ENCODE data around the gene ARHGEF6. TPM values are rescaled to one million over a fixed set of nuclear protein-coding genes. Genes with fewer than 3 reads are reported as not detected.

ARHGEF6 gene
- total and polyA plus RNA-seq, 10 donors: 13.1 to 70.1 (median 55.8) TPM

DNA sequence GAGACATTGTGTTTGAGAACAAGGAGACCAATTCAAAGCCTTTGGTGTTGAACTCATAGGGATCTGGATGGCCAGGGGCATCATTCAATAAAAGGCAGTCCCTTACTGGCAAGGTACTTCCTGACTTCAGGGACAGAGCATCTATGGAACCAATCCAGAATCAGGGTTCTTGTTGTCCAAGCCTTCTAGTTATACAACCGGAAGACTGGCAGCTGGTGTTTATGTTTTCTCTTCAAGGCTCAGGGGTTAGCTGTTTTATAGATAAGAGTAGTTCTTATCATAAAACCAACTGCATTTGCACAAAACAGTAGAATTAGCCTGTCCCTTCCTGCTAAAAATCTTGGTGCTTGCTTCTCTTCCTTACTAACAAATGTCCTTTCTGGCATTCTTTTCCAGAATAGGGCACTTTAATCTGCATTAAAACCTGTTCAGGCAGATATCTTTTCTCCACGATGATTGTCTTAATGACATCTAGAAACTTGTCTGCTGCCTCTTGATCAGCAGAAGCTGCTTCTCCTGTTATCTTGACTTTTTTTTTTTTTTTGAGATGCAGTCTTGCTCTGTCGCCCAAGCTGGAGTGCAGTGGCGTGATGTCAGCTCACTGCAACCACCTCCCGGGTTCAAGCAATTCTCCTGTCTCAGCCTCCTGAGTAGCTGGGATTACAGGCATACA, 38.4 kb upstream of the ARHGEF6 start:
- intact Hi-C loops (cut with DNase I; ENCODE audit: low total_unique reads): no loop called here
- H3K27ac ChIP-seq: peak overlapping the region in 2 of 8 donors; percentile 42 to 43
- H3K4me3 ChIP-seq: no peak overlapping the region
- H3K27me3 ChIP-seq (replicated peaks in 1 of 7): no peaks in the 10 kb centered on the region
- TF ChIP-seq, protein P1, sequence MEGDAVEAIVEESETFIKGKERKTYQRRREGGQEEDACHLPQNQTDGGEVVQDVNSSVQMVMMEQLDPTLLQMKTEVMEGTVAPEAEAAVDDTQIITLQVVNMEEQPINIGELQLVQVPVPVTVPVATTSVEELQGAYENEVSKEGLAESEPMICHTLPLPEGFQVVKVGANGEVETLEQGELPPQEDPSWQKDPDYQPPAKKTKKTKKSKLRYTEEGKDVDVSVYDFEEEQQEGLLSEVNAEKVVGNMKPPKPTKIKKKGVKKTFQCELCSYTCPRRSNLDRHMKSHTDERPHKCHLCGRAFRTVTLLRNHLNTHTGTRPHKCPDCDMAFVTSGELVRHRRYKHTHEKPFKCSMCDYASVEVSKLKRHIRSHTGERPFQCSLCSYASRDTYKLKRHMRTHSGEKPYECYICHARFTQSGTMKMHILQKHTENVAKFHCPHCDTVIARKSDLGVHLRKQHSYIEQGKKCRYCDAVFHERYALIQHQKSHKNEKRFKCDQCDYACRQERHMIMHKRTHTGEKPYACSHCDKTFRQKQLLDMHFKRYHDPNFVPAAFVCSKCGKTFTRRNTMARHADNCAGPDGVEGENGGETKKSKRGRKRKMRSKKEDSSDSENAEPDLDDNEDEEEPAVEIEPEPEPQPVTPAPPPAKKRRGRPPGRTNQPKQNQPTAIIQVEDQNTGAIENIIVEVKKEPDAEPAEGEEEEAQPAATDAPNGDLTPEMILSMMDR (IDR thresholded peaks at IDR 0.05 in 8 of 11, conservative IDR thresholded peaks at IDR 0.05 in 3 of 11): no peak
- TF ChIP-seq POLR2A (IDR thresholded peaks at IDR 0.05): no peak
- WGBS, 5 donors: 69 to 85% (median 75%) methylated on average over 5 of the region's 5 CpGs
- no peak for DNase-seq
- no peaks in the 10 kb centered on the region for H3K9me3 ChIP-seq
- no peaks in the 10 kb centered on the region for H3K4me1 ChIP-seq
- H3K36me3 ChIP-seq: no peaks in the 10 kb centered on the region

DNA sequence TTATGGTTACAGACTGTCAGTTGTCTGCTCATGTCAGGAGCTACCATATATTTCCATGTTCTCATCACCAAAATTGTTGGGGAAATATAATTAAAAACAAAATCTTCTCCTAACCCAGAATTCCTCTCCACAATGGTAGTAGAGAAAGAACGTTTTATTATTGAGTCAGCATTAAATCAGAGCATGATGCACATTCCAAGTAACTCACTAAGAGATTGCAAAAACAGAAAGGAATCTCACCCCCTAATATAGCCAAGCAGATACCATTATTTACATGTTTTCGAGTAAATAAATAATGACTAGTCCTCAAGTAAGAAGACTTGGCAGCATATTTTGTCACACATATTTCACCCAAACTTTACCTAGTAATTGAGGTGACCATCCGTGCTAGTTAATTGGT, 36.2 kb upstream of the ARHGEF6 start:
- Histone ChIP-seq H3K4me1 (no peaks in the 10 kb centered on the region), H3K9me3 (no peaks in the 10 kb centered on the region), H3K4me3 (no peak overlapping the region), H3K27ac (no peak overlapping the region), H3K36me3 (no peaks in the 10 kb centered on the region), H3K27me3 (replicated peaks in 1 of 7) (no peaks in the 10 kb centered on the region)
- intact Hi-C loops (cut with DNase I; ENCODE audit: low total_unique reads): no loop called here
- no peak for DNase-seq
- 72 to 92% (median 80%) methylated on average over 3 of the region's 3 CpGs for WGBS, 5 donors
- TF ChIP-seq POLR2AphosphoS5 (IDR thresholded peaks at IDR 0.05) (no peak), POLR2A (IDR thresholded peaks at IDR 0.05) (no peak)
- TF ChIP-seq, protein P1 (IDR thresholded peaks at IDR 0.05 in 8 of 11, conservative IDR thresholded peaks at IDR 0.05 in 3 of 11): no peak

DNA sequence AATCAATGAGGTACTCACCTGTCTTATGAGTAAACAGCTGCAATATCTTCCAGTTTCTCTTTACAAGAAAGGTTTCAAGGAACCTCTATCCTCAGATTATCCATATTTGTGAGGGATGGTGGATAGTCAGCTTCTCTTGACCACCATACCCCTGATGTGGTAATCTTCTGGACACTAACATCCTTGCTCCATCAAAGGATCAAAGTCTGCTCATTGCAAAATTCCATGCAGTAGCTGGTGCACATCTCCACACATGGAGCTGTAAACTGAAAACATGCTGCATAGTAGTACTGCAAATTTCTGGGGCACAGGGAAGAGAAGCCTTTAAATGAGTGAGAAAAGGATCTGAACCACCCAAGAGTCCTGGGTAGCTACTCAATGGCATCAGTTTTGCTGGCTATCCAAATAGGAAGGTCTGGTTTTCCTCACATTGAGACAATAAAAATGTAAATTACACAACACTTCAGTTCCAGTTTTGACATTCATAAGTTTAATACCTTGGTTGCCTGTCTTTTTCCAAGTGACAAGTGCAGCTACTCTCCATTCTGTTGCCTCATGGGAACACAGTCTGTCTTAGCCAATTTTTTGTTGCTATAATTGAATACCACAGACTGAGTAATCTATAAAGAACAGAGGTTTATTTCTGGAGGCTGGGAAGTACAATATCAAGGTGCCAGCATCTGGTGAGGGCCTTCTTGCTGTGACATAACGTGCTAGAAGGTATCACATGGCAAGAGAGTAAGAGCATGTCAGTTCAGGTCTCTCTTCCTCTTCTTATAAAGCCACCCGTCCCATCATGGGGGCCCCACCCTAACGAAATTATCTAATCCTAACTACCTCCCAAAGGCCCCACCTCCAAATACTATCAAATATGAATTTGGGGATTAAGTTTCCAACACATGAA, 34.4 kb upstream of the ARHGEF6 start:
- no peak for TF ChIP-seq POLR2AphosphoS5 (IDR thresholded peaks at IDR 0.05)
- TF ChIP-seq POLR2A (IDR thresholded peaks at IDR 0.05): no peak
- TF ChIP-seq, protein P1 (IDR thresholded peaks at IDR 0.05 in 8 of 11, conservative IDR thresholded peaks at IDR 0.05 in 3 of 11): no peak

DNA sequence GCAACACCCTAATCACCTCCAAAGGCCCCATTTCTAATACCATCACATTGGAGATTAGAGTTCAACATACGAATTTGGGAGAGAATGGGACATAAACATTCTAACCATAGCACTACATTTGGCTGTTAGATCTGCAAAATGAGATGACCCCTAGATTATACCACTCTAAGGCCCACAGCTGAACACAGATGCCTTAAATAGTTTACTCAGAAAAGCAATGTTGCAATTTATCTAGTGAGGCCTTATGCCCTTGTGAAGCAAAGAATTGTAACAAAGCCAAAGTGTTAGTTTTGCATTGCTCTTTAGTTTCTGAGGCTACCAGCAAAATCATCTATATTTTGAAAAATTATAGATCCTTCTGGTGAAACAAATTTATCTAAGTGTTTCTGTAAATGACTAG, 31.6 kb upstream of the ARHGEF6 start:
- Histone ChIP-seq H3K4me3 (no peak overlapping the region), H3K4me1 (no peaks in the 10 kb centered on the region), H3K27me3 (replicated peaks in 1 of 7) (no peaks in the 10 kb centered on the region), H3K27ac (no peak overlapping the region), H3K36me3 (no peaks in the 10 kb centered on the region), H3K9me3 (no peaks in the 10 kb centered on the region)
- TF ChIP-seq POLR2AphosphoS5 (IDR thresholded peaks at IDR 0.05): no peak
- TF ChIP-seq, protein P1 (IDR thresholded peaks at IDR 0.05 in 8 of 11, conservative IDR thresholded peaks at IDR 0.05 in 3 of 11): no peak
- no peak for TF ChIP-seq POLR2A (IDR thresholded peaks at IDR 0.05)
- intact Hi-C loops (cut with DNase I; ENCODE audit: low total_unique reads): no loop called here
- 37 to 89% (median 71%) methylated on average over 1 of the region's 1 CpG for WGBS, 5 donors
- DNase-seq: no peak

More for the DNA sequence above, 34.4 kb upstream of the ARHGEF6 start:
- Histone ChIP-seq H3K9me3 (no peaks in the 10 kb centered on the region), H3K27ac (no peak overlapping the region), H3K4me1 (no peaks in the 10 kb centered on the region), H3K36me3 (no peaks in the 10 kb centered on the region), H3K4me3 (no peak overlapping the region), H3K27me3 (replicated peaks in 1 of 7) (no peaks in the 10 kb centered on the region)
- DNase-seq: no peak
- 38 to 92% (median 66%) methylated on average over 2 to 3 of the region's 3 CpGs for whole genome bisulfite sequencing, 5 donors
- intact Hi-C loops (cut with DNase I; ENCODE audit: low total_unique reads): no loop called here

Measured in spleen (tissue), 11 donors.